Natural killer cell treated with Interleukin-12 subunit alpha and Interleukin-12 subunit beta and Interleukin-15 and Interleukin-18, amount 100 ng/mL, for 72 hours (primary cell): ENCODE measurements around the gene PICK1. TPM values are rescaled to one million over a fixed set of nuclear protein-coding genes. Genes with fewer than 3 reads are reported as not detected.
A peak's percentile ranks its signal among the peaks of the same experiment; 100 is the strongest.
"Not testable (repeated sequence)": the region's sequence is repeated elsewhere in the genome, so short reads cannot be mapped to it uniquely, and the experiment has no call there.

Experiments
- ATAC-seq, 2 donors: fragments of 150-1000 bp; cut with Tn5 transposase in 1 of 2; sonication (Bioruptor Pico), chemical (Tn5 transposase) in 1 of 2; 2 replicates each; pipeline ENCODE4 v1.10.0; 2021
- DNase-seq: peaks from one replicate; pipeline ENCODE4 v3.0.0; 2022; ENCODE audit warnings: low spot score
- H3K27ac Mint-ChIP-seq, 2 donors: 1 replicate in 1 of 2; 2 replicates in 1 of 2; pipeline ENCODE4 v1.8.0; 2022; ENCODE audit warnings: mixed read lengths in 2 of 2, mild to moderate bottlenecking in 1 of 2, moderate library complexity in 1 of 2
- H3K27me3 Mint-ChIP-seq, 2 donors: 1 replicate in 1 of 2; 2 replicates in 1 of 2; pipeline ENCODE4 v1.8.0; 2022; ENCODE audit warnings: mixed read lengths in 2 of 2
- H3K36me3 Mint-ChIP-seq: one replicate; pipeline ENCODE4 v1.8.0; 2022; ENCODE audit warnings: mixed read lengths
- H3K4me1 Mint-ChIP-seq, 2 donors: 1 replicate in 1 of 2; 2 replicates in 1 of 2; pipeline ENCODE4 v1.8.0; 2022; ENCODE audit warnings: low read depth in 2 of 2, mixed read lengths in 2 of 2, mild to moderate bottlenecking in 1 of 2
- H3K4me3 Mint-ChIP-seq: one replicate; pipeline ENCODE4 v1.8.0; 2022; ENCODE audit warnings: mixed read lengths
- H3K9me3 Mint-ChIP-seq: 2 replicates; pipeline ENCODE4 v1.8.0; 2022; ENCODE audit warnings: mixed read lengths
- total RNA-seq, 2 donors: library from RNA; stranded (reverse); gene quantifications; one replicate each; pipeline ENCODE4 v1.2.3, GENCODE V29; 2022

Gene PICK1
- total RNA-seq, 2 donors from 2014 or later = 14.8 to 18.8 TPM

DNA sequence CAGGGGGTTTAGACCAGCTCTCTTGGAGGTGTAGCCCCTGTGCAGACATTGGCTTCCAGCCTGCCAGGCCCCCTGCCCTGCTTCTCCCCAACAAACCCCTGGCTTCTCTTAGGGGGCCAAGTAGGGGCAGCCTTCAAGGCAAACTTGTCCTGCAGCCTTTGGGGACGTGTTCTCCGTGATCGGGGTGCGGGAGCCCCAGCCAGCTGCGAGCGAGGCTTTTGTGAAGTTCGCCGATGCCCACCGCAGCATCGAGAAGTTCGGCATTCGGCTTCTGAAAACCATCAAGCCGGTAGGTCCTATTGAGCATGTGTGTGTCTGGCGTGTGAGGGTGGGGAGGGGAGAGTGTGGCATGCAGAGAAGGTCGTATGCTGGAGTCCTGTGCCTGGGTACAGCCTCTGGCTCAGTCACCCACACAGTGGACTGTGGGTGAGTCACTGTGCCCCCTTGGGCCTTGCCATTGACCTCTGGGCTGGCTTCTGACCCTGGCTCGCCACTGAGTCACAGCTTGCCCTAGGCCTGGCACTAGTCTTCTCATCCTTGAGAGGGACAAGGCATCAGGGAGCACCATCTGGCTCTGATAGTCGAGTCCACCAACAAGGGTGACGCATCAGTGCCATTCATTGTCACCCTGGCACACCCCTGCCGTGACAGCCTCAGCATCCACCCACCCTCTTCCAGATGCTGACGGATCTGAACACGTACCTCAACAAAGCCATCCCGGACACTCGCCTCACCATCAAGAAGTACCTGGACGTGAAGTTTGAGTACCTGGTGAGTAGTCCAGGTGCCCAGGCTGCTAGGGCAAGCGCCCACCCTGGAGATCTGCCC is 15.3 kb downstream of the PICK1 start:
- Mint-ChIP-seq H3K27ac (no peak overlapping the region), H3K27me3 (no peaks in the 10 kb centered on the region), H3K36me3 (no peaks in the 10 kb centered on the region), H3K9me3 (no peaks in the 10 kb centered on the region), H3K4me3 (no peak overlapping the region), H3K4me1 (no peaks in the 10 kb centered on the region)
- no peak for DNase-seq
- ATAC-seq = no peak

DNA sequence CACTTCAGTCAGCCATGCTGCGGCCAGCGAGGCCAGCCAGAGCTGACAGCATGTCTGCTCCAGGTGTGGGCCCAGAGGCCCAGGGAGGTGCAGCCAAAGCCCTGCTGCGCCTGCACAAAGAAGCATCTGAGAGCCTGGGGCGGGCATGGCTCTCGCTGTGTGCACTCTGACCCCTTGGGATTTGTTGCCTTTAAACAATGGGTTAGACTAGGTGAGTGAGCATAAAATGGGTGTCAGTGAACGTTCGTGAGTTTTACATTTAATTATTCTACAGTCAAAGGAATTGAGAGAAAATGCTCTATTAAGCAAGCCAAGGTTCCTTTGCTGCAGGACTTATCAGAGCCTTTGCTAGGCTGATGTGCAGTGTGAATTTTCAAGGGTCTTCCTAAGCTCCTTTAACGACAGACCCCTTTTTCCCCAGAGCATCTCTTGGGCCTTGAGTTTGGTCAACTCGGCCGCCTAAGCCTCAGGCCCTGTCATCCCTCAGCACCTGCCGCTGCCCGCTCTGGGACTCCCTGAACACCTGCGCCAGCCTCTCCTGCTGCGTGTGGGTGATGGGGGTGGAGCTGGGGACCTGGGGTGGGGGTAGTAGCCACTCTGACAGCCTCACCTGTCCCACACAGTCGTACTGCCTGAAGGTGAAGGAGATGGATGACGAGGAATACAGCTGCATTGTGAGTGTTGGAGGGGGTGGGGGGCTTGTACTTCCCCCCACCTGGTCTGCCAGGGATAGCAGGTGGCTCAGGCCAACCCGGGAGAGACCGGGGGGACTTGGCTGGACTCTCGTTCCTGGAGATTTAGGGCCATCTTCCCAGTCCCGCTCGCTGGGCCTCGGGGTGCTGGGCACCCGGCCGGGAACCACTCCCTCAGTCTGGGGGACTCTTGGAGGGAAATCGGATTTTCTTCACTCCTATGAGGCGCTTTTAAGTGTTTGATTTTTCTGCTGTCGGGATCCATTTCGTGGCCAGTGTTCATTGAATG is 16.2 kb downstream of the PICK1 start:
- no peaks in the 10 kb centered on the region for H3K9me3 Mint-ChIP-seq

DNA sequence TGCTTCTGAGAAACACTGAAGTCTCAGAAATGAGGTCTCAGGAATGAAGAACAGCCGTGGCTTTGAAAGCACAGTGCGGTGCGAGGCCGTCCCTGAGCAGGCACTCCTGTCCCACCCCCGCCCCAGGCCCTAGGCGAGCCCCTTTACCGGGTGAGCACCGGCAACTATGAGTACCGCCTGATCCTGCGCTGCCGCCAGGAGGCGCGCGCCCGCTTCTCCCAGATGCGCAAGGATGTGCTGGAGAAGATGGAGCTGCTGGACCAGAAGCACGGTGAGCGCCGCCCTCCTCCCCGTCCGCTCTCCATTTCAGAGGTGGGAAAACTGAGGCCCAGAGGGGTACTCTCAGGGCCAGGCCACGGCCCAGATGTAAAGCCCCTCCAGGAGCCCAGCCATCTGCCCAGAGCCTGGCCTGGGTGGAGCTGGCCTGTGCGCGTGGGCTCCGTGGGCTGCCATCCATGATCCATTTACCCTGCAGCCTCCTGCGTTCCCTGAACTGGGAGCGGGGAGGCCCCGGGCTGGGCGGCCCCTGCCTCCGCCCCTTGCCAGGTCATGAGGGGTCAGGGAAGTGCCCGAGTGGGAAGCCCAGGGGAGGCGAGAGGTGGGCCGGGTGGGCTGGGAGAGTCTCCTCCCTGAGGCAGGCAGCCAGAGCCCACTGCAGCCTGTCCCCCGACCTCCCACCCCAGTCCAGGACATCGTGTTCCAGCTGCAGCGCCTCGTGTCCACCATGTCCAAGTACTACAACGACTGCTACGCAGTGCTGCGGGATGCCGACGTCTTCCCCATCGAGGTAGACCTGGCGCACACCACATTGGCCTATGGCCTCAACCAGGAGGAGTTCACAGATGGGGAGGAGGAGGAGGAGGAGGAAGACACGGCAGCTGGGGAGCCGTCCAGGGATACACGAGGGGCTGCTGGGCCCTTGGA is 17.2 kb downstream of the PICK1 start:
- no peaks in the 10 kb centered on the region for H3K4me1 Mint-ChIP-seq
- H3K27me3 Mint-ChIP-seq = no peaks in the 10 kb centered on the region
- DNase-seq (no peak), ATAC-seq (no peak)
- H3K4me3 Mint-ChIP-seq = no peak overlapping the region
- no peak overlapping the region for H3K27ac Mint-ChIP-seq
- no peaks in the 10 kb centered on the region for H3K36me3 Mint-ChIP-seq
- no peaks in the 10 kb centered on the region for H3K9me3 Mint-ChIP-seq

More for the DNA sequence above, 16.2 kb downstream of the PICK1 start:
- no peak for ATAC-seq
- no peaks in the 10 kb centered on the region for H3K4me1 Mint-ChIP-seq
- H3K27me3 Mint-ChIP-seq = no peaks in the 10 kb centered on the region
- H3K27ac Mint-ChIP-seq = no peak overlapping the region
- no peaks in the 10 kb centered on the region for H3K36me3 Mint-ChIP-seq
- no peak for DNase-seq
- no peak overlapping the region for H3K4me3 Mint-ChIP-seq

DNA sequence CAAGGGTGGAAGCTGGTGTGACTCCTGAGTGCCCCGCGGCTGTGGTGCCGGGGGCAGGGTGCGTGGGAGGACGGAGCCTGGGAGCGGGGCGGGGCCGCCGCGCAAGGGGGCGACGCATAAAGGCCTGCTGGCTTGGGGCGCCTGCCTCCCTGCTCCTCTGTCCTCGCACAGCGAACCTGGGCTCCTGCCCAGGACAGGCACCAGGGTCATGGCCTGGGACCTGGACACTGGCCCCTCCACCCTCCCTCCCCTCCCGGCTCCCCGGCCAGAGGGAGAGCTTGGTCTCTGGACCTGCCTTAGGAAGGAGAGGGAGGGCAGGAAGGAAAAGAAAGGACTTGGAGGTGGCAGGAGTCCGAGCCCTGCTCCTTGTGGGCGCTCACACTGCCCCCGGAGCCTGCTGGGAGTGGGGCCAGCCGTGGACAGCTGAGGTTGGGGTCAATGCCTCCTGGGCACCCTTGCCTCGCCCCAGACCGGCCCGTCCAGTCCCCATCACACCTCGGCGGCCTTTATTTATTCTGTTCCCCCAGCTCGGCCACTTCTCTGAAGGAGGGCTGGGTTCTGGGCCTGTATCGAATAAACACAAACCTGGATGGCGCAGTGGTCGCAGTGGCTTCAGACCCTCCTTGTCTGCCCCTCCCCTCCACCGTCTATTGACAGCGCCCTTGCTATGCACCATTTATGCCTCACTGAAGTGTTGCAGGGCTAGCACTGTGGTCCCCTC is 18.1 kb downstream of the PICK1 start:
- DNase-seq (no peak), ATAC-seq (no peak)
- Mint-ChIP-seq H3K27me3 (peaks cover 0 to 2% of the 10 kb centered on the region in 2 donors), H3K4me1 (no peaks in the 10 kb centered on the region), H3K27ac (no peak overlapping the region), H3K36me3 (no peaks in the 10 kb centered on the region), H3K9me3 (no peaks in the 10 kb centered on the region), H3K4me3 (no peak overlapping the region)

DNA sequence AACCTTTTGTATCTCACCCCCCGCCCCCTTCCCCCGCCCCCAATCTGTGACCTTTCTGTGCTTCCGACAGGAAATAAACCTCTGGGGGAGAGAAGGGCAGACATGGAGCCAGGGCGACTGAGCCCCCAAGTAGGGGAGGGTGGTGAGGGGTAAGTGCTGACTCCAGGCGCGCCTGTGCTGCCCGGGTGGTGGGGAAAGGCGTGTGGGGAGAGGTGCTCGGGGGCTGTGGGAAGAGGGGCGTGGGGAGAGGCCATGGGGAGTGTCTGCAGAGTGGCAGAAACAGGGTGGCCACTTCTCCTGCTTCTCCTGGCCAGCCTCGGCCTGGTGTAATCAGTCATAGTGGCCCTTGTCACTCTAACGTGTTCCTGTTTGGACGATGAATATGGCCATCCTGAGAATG is 18.8 kb downstream of the PICK1 start:
- H3K27me3 Mint-ChIP-seq = peaks cover 0 to 2% of the 10 kb centered on the region in 2 donors
- no peak overlapping the region for H3K27ac Mint-ChIP-seq
- no peaks in the 10 kb centered on the region for H3K9me3 Mint-ChIP-seq
- no peak overlapping the region for H3K4me3 Mint-ChIP-seq
- ATAC-seq (no peak), DNase-seq (no peak)
- H3K4me1 Mint-ChIP-seq = no peaks in the 10 kb centered on the region
- no peaks in the 10 kb centered on the region for H3K36me3 Mint-ChIP-seq

DNA sequence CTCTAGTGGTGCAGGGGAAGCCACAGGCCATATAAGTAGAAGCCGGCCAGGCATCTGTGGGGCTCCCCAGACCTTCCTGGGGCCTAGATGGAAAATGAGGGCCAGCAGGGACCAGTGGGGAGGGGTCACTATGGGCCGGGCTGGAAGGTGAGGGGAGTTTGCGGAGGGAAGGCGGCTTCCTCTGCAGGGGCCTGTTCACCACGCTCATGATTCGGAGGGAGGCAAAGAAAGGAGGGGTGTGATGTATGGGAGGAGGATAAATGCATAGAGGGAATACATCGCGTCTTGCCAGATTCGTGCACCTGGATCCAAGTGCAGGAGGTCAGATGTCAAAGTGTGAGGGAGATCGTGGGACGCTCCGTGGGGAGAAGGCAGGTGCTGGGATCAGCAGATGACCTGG is 19.9 kb downstream of the PICK1 start:
- Mint-ChIP-seq H3K4me1 (no peaks in the 10 kb centered on the region), H3K27me3 (peaks cover 0 to 2% of the 10 kb centered on the region in 2 donors), H3K27ac (no peak overlapping the region), H3K4me3 (no peak overlapping the region), H3K9me3 (no peaks in the 10 kb centered on the region), H3K36me3 (no peaks in the 10 kb centered on the region)
- DNase-seq = no peak
- ATAC-seq = no peak

DNA sequence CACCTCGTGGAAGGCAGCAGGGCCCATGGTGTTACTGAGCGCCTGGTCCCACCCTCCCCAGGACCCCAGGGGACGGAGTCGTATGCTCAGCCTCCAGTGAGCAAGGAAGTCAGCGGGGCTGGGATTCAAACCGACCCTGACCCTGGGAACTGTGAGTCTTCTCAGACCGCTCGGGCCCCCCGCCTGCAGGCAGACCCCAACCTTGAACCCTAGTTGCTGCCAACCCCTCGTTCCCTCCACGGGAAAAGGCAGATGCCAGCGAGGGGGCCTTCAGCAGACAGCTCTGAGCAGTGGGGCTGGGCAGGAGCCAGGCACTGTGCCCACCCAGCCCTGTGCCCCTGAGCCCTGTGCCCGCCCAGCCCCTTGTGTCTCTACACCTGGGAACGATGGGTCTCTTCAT is 20.4 kb downstream of the PICK1 start:
- Mint-ChIP-seq H3K4me3 (no peak overlapping the region), H3K27me3 (peaks cover 0 to 2% of the 10 kb centered on the region in 2 donors), H3K36me3 (no peaks in the 10 kb centered on the region), H3K27ac (no peak overlapping the region), H3K9me3 (no peaks in the 10 kb centered on the region), H3K4me1 (no peaks in the 10 kb centered on the region)
- DNase-seq (no peak), ATAC-seq (no peak)

DNA sequence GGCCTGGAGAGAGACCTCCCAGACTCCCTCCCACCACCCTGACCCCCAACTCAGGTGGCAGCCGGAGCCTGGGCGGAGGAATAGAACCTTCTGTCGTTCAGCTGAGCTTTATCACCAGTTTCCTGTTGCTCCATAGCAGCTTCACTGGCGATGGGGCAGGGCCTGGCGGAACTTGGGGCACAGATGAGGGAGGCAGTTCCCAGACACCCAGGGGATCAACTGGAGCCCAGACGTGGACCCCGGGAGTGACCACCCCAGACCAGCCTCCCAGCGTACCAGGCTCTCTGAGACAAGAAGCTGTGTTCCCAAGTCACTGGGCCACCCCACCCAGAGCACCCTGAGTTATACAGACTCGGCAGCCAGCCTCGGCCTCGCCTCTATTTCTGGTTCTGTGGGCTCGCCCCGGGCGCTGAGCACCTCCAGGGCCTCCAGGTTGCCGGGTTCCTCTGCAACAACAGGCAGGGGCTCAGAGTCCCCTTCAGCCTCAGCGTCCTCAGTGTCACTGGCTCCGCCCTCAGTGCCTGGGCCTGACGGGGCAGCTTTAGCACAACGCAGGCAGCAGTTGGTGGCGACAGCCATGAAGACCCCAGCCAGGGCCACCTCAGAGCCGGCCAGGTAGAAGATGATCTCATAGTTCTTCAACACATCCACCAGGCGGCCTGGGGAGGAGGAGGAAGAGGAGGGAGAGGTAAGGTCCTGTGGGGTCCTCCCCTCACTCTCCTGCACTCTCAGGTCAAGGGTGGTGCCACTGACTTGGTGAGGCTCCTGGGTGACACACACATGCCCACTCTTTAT is 21.0 kb downstream of the PICK1 start:
- Mint-ChIP-seq H3K36me3 (no peaks in the 10 kb centered on the region), H3K4me1 (no peaks in the 10 kb centered on the region), H3K9me3 (no peaks in the 10 kb centered on the region), H3K27me3 (peaks cover 0 to 2% of the 10 kb centered on the region in 2 donors), H3K27ac (no peak overlapping the region), H3K4me3 (no peak overlapping the region)
- no peak for DNase-seq
- no peak for ATAC-seq

DNA sequence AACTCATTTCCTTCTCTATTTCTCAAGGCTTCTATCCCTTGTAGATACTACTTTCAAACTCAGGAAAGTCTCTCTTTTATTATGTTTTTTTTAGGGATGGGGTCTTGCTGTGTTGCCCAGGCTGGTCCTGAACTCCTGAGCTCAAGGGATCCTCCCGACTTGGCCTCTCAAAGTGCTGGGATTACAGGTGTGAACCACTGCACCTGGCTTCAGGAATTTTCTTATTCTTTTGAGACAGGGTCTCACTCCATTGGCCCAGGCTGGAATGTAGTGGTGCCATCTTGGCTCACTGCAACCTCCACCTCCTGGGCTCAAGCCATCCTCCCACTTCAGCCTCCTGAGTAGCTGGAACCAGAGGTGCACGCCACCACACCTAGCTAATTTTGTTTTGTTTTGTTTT is 22.0 kb downstream of the PICK1 start:
- H3K27me3 Mint-ChIP-seq, H3K27ac Mint-ChIP-seq, ATAC-seq, H3K4me3 Mint-ChIP-seq, H3K36me3 Mint-ChIP-seq, H3K9me3 Mint-ChIP-seq, H3K4me1 Mint-ChIP-seq, DNase-seq: not testable (repeated sequence)

DNA sequence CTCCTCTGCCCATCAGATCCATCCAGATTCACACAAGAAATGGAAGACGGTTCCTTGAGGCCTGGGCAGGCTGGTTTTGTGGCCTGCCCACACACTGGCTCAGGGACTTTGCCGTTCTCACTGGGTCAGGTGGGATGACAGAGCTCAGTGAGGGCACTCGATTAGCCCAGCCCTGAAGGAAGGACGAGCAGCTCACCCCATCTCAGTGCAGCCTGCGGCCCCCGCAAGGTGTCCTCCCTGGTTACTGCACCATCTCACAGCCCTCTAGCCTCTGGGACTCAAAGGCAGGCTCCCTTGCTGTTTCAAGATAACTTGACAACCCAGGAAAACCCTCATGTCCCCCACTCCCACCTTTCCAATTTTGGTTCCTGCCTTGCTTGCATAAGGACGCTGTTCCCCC is 22.6 kb downstream of the PICK1 start:
- ATAC-seq = no peak
- Mint-ChIP-seq H3K4me3 (no peak overlapping the region), H3K27me3 (peaks cover 0 to 2% of the 10 kb centered on the region in 2 donors), H3K36me3 (no peaks in the 10 kb centered on the region), H3K9me3 (no peaks in the 10 kb centered on the region), H3K4me1 (no peaks in the 10 kb centered on the region), H3K27ac (no peak overlapping the region)
- peak; percentile 35 for DNase-seq

DNA sequence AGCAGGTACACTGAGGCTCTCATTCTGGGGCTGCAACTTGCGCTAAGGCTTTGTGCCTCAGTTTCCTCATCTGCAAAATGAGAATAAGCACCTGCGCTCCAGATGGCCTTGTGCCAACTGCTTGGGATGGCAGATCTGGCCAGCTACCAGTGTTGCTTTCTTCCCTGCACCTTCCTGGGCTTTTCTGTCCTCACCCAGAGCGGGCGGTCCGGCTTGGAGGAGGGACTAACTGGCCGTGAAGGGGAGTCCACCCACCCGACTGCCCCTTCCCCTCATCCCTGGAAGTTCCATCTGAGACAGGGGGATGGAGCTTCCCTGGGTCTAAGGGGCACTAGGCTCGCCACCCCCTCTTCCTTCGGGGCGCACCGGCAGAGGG is 23.3 kb downstream of the PICK1 start:
- no peaks in the 10 kb centered on the region for H3K4me1 Mint-ChIP-seq
- peaks cover 0 to 2% of the 10 kb centered on the region in 2 donors for H3K27me3 Mint-ChIP-seq
- no peak for DNase-seq
- ATAC-seq = no peak
- no peak overlapping the region for H3K27ac Mint-ChIP-seq
- H3K36me3 Mint-ChIP-seq = no peaks in the 10 kb centered on the region
- H3K4me3 Mint-ChIP-seq = no peak overlapping the region
- no peaks in the 10 kb centered on the region for H3K9me3 Mint-ChIP-seq

DNA sequence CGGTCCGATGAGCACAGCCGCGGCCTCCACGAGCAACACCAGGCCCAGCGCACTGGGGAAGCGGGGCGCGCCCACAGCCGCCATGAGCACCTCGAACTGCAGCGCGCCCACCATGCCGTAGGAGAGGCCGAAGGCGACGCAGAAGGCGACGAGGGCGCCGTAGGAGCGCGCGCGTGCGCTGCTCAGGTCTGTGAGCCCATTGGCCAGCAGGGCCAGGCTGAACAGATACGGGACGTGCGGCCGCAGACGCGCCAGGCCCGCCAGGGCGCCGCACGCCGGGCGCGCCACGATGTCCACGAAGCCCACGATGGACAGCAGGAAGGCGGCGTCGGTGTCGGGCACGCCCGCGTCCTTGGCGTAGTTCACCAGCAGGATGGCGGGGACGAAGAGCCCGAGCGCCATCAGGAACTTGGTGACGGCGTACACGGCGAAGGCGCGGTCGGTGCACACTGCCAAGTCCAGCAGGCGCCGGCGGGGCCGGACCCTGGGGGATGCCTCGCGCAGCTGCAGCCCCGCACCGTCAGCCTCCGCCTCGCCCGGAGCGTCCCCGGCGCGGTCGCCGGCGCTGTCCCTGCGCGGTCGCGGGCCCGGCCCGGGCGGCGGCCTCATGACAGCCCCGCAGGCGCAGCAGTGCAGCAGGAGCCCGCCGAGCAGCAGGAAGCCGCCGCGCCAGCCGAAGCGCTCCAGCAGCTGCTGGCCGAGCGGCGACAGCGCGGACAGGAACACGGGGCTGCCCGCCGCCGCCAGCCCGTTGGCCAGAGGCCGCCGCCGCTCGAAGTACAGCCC is 23.8 kb downstream of the PICK1 start:
- H3K4me1 Mint-ChIP-seq = no peaks in the 10 kb centered on the region
- H3K4me3 Mint-ChIP-seq = no peak overlapping the region
- DNase-seq (peak; percentile 61), ATAC-seq (peak; percentile 54 to 70)
- peaks cover 0 to 2% of the 10 kb centered on the region in 2 donors for H3K27me3 Mint-ChIP-seq
- H3K36me3 Mint-ChIP-seq = no peaks in the 10 kb centered on the region
- H3K9me3 Mint-ChIP-seq = no peaks in the 10 kb centered on the region
- H3K27ac Mint-ChIP-seq = no peak overlapping the region
